ENCODE measurements around the gene DNLZ. TPM values are rescaled to one million over a fixed set of nuclear protein-coding genes. Genes with fewer than 3 reads are reported as not detected.

DNLZ gene
- polyA plus RNA-seq, 1 donor from 2014 or later = 23.6 TPM

GRCh38 chr9:136342181-136343120, 21.1 kb downstream of the DNLZ start:
- no peak for TF ChIP-seq TAF1 (IDR thresholded peaks at IDR 0.05; ENCODE audit: low read depth)
- TF ChIP-seq REST (IDR thresholded peaks at IDR 0.05; ENCODE audit: borderline replicate concordance) = no peak
- TF ChIP-seq RAD21 (conservative IDR thresholded peaks at IDR 0.05) = no peak
- TF ChIP-seq EP300 (conservative IDR thresholded peaks at IDR 0.05; ENCODE audit: poor library complexity, severe bottlenecking) = no peak
- peak; percentile 37 for TF ChIP-seq CTCF (IDR thresholded peaks at IDR 0.05; ENCODE audit: poor library complexity, severe bottlenecking)
- TF ChIP-seq SMC3 (conservative IDR thresholded peaks at IDR 0.05; ENCODE audit: poor library complexity) = no peak
- no peak for TF ChIP-seq EZH2 (IDR thresholded peaks at IDR 0.05; ENCODE audit: borderline replicate concordance, insufficient read depth, low read length, poor library complexity, severe bottlenecking)
- TF ChIP-seq MXI1 (conservative IDR thresholded peaks at IDR 0.05; ENCODE audit: poor library complexity, severe bottlenecking) = no peak
- peak; percentile 5 for TF ChIP-seq POLR2AphosphoS5 (IDR thresholded peaks at IDR 0.05)
- Histone ChIP-seq H3K36me3 (ENCODE audit: insufficient read depth, low read length) (no peaks in the 10 kb centered on the region), H3K4me2 (ENCODE audit: low read length) (no peak overlapping the region), H3K79me2 (replicated peaks; ENCODE audit: insufficient read depth, low read length) (no peaks in the 10 kb centered on the region), H3K4me3 (ENCODE audit: low read length) (peak overlapping the region; percentile 39), H2AFZ (ENCODE audit: low read depth, low read length) (no peak overlapping the region), H3K9me2 (ENCODE audit: insufficient read depth, low read length) (no peaks in the 10 kb centered on the region), H3F3A (ENCODE audit: insufficient read depth, low read length, poor library complexity, severe bottlenecking) (no peaks in the 10 kb centered on the region), H3K9ac (ENCODE audit: low read length) (peak overlapping the region; percentile 31), H3K9me3 (ENCODE audit: low read length) (no peaks in the 10 kb centered on the region), H3K27me3 (ENCODE audit: insufficient read depth, low read depth, low read length) (no peaks in the 10 kb centered on the region), H3K27ac (ENCODE audit: low read length) (no peak overlapping the region), H4K20me1 (ENCODE audit: insufficient read depth) (no peaks in the 10 kb centered on the region)

GRCh38 chr9:136341769-136342168, 21.8 kb downstream of the DNLZ start:
- no peaks in the 10 kb centered on the region for H3K27me3 ChIP-seq (ENCODE audit: insufficient read depth, low read depth, low read length)
- H3K36me3 ChIP-seq (ENCODE audit: insufficient read depth, low read length) = no peaks in the 10 kb centered on the region
- H3K9me2 ChIP-seq (ENCODE audit: insufficient read depth, low read length) = no peaks in the 10 kb centered on the region
- H3K4me2 ChIP-seq (ENCODE audit: low read length) = no peak overlapping the region
- TF ChIP-seq RAD21 (conservative IDR thresholded peaks at IDR 0.05) (no peak), POLR2AphosphoS5 (IDR thresholded peaks at IDR 0.05) (no peak), REST (IDR thresholded peaks at IDR 0.05; ENCODE audit: borderline replicate concordance) (no peak), TAF1 (IDR thresholded peaks at IDR 0.05; ENCODE audit: low read depth) (no peak), EP300 (conservative IDR thresholded peaks at IDR 0.05; ENCODE audit: poor library complexity, severe bottlenecking) (no peak), EZH2 (IDR thresholded peaks at IDR 0.05; ENCODE audit: borderline replicate concordance, insufficient read depth, low read length, poor library complexity, severe bottlenecking) (no peak), CTCF (IDR thresholded peaks at IDR 0.05; ENCODE audit: poor library complexity, severe bottlenecking) (no peak), SMC3 (conservative IDR thresholded peaks at IDR 0.05; ENCODE audit: poor library complexity) (no peak), MXI1 (conservative IDR thresholded peaks at IDR 0.05; ENCODE audit: poor library complexity, severe bottlenecking) (no peak)
- H3K4me3 ChIP-seq (ENCODE audit: low read length) = peak overlapping the region; percentile 39
- H3K9ac ChIP-seq (ENCODE audit: low read length) = peak overlapping the region; percentile 31
- no peaks in the 10 kb centered on the region for H3K9me3 ChIP-seq (ENCODE audit: low read length)
- H3F3A ChIP-seq (ENCODE audit: insufficient read depth, low read length, poor library complexity, severe bottlenecking) = no peaks in the 10 kb centered on the region
- no peaks in the 10 kb centered on the region for H3K79me2 ChIP-seq (replicated peaks; ENCODE audit: insufficient read depth, low read length)
- H2AFZ ChIP-seq (ENCODE audit: low read depth, low read length) = no peak overlapping the region
- H3K27ac ChIP-seq (ENCODE audit: low read length) = no peak overlapping the region
- no peaks in the 10 kb centered on the region for H4K20me1 ChIP-seq (ENCODE audit: insufficient read depth)

Measured in neural cell (in vitro differentiated cells).